Measurements from ENCODE around the gene CPA5. TPM values are rescaled to one million over a fixed set of nuclear protein-coding genes. Genes with fewer than 3 reads are reported as not detected.
A peak's percentile ranks its signal among the peaks of the same experiment; 100 is the strongest.

Gene CPA5
- total and polyA plus RNA-seq, 9 of the 15 experiments (the other 6 are each of a cell fraction or from before 2014, with no cell fraction given): 0.13 to 2.4 (median 0.91) TPM

DNA sequence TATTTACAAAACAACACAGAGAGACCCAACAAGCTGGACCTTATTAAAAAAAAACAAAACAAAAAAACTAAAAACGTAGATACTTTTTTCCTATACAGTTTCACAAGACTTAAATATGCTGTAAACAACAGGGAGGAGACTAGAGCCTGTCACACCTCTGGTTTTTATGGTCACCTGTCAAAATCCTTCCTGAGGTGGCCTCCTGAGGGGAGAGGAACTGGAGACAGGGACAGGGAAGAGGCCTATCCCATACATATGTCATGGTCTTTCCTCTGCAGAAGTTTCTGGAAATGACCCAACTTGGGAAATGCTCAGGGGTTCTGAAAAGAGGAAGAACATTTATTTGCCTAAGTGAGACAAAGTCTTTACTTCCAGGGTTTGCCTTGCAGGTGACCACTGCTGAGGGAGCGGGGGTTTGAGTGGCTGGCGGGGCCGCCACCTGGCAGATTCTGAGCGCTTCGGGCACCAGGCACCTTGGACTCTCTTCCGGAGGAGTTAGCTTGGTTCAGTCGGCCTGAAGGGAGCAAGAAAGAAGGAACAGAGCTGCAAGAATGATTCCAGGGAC, 54.0 kb downstream of the CPA5 start:
- no peak for FAIRE-seq
- in situ Hi-C loops (cut with MboI): no loop called here
- POLR2A ChIA-PET: interaction anchor here (0.6 kb wide), 1 partner anchor 17 kb away, joined by 3 read pairs; no protein-coding TSS in a partner anchor
- Histone ChIP-seq H3K27me3 (ENCODE audit: control insufficient read depth in 2 of 2, insufficient read depth in 2 of 2, low read length in 2 of 2) (peaks cover 3 to 21% of the 10 kb centered on the region in 2 experiments; a peak in 2 of 5 replicates), H3K9ac (ENCODE audit: insufficient read depth in 1 of 2, low read depth in 2 of 2, low read length in 2 of 2) (no peak overlapping the region), H3K4me2 (ENCODE audit: insufficient read depth, low read length) (no peak overlapping the region), H3K9me1 (ENCODE audit: control insufficient read depth, insufficient read depth, low read length) (no peaks in the 10 kb centered on the region), H2AFZ (ENCODE audit: low read depth, low read length) (no peak overlapping the region), H3K79me2 (ENCODE audit: control insufficient read depth, insufficient read depth, low read length) (no peaks in the 10 kb centered on the region), H4K20me1 (replicated peaks; ENCODE audit: control insufficient read depth, insufficient read depth, low read length) (no peaks in the 10 kb centered on the region), H3K36me3 (ENCODE audit: control insufficient read depth, insufficient read depth, low read length) (no peaks in the 10 kb centered on the region), H3K9me3 (replicated peaks; ENCODE audit: control insufficient read depth, insufficient read depth, low read depth, low read length) (no peaks in the 10 kb centered on the region), H3K4me3 (no peak overlapping the region), H3K4me1 (replicated peaks in 1 of 2; ENCODE audit: control insufficient read depth in 2 of 2, insufficient read depth in 2 of 2, low read length in 2 of 2) (no peaks in the 10 kb centered on the region; a peak in 1 of 5 replicates), H3K27ac (ENCODE audit: extremely low read depth, low read depth, low read length) (no peak overlapping the region)
- no TSS peak for BruUV-seq (replicated peaks)
- TF ChIP-seq GTF2A2 (tag; IDR thresholded peaks at IDR 0.05): no peak
- TF ChIP-seq SPI1 (IDR thresholded peaks at IDR 0.05; ENCODE audit: borderline replicate concordance, low read depth, low read length): 0 out of 2 replicates have a peak, but pooled peaks have one; percentile 8
- TF ChIP-seq GTF2F1 (IDR thresholded peaks at IDR 0.05; ENCODE audit: low read depth, low read length): no peak
- TF ChIP-seq NCOA1 (IDR thresholded peaks at IDR 0.05; ENCODE audit: low read depth): no peak
- no peak for TF ChIP-seq ILK (tag; IDR thresholded peaks at IDR 0.05; ENCODE audit: borderline replicate concordance, low read depth)
- no peak for TF ChIP-seq FOXK2 (conservative IDR thresholded peaks at IDR 0.05 in 1 of 2, IDR thresholded peaks at IDR 0.05 in 1 of 2; ENCODE audit: low read depth in 2 of 2)
- no peak for TF ChIP-seq DNMT1 (IDR thresholded peaks at IDR 0.05)
- intact Hi-C loops (cut with micrococcal nuclease): loop anchor here (2.0 kb wide), 1 partner anchor 76 kb away; no protein-coding TSS in a partner anchor
- no peak for DNase-seq (ENCODE audit: extremely low read depth in 1 of 4, low spot score in 3 of 4)
- peak; percentile 15; the same call in 2 of the 3 replicates for ATAC-seq
- CTCF ChIA-PET (ENCODE audit: low intra/inter-chr PET ratio): no interaction called here
- 24% methylated on average over 8 of the region's 8 CpGs for WGBS (ENCODE audit: insufficient coverage, low coverage, missing lambda C conversion rate)

All from K562 (cell line).